ENCODE results near the gene PTPRE. TPM values are rescaled to one million over a fixed set of nuclear protein-coding genes. Genes with fewer than 3 reads are reported as not detected.

Gene PTPRE
- total and polyA plus RNA-seq, 2 of the 4 experiments (the other 2 are of a cell fraction): 0.34 to 0.54 TPM

- 73% methylated on average over 6 of the region's 16 CpGs; no CpG with 5 or more reads in 1 of the 2 experiments for WGBS, 2 experiments (ENCODE audit: extremely low coverage in 2 of 2, insufficient read length in 1 of 2)
- ATAC-seq (ENCODE audit: low read depth) (no peak), DNase-seq (no peak)
- no peak overlapping the region for H2BK20ac ChIP-seq (ENCODE audit: low read depth, low read length)
- H3K18ac ChIP-seq (ENCODE audit: low read depth, low read length): no peak overlapping the region
- no peak overlapping the region for H3K4me3 ChIP-seq (ENCODE audit: insufficient read depth, low read depth, low read length)
- ChIA-PET CTCF (interaction anchor here (0.6 to 1.2 kb wide), 2 partner anchors 19 to 40 kb away, joined by 3 to 4 read pairs; no protein-coding TSS in a partner anchor), POLR2A (ENCODE audit: unreplicated experiment) (no interaction called here)
- no TSS peak for BruUV-seq (replicated peaks)
- H4K91ac ChIP-seq (ENCODE audit: insufficient read depth, low read depth, low read length): no peak overlapping the region
- no peak overlapping the region for H2AK5ac ChIP-seq (ENCODE audit: low read depth, low read length)
- H3K4ac ChIP-seq (ENCODE audit: low read depth, low read length): no peak overlapping the region
- no peaks in the 10 kb centered on the region for H3K27me3 ChIP-seq (ENCODE audit: control insufficient read depth, insufficient read depth, low read length)
- intact Hi-C loops (cut with micrococcal nuclease): no loop called here
- no peak overlapping the region for H3K9ac ChIP-seq (ENCODE audit: low read depth, low read length)
- no peaks in the 10 kb centered on the region for H3K36me3 ChIP-seq (ENCODE audit: control insufficient read depth, insufficient read depth, low read length)
- H2AK9ac ChIP-seq (replicated peaks; ENCODE audit: low read depth, low read length, poor library complexity): no peak overlapping the region
- no peaks in the 10 kb centered on the region for H3K4me1 ChIP-seq (ENCODE audit: control insufficient read depth, insufficient read depth, low read length)
- in situ Hi-C loops (cut with MboI; ENCODE audit: low sequenced_read_pairs): no loop called here
- H3K9me1 ChIP-seq (ENCODE audit: insufficient read depth, low read length): no peaks in the 10 kb centered on the region
- dilution Hi-C loops (cut with HindIII; ENCODE audit: low sequenced_read_pairs, unreplicated experiment): no loop called here
- no peak overlapping the region for H4K5ac ChIP-seq (ENCODE audit: low read depth, low read length)
- H3K9me3 ChIP-seq (ENCODE audit: control insufficient read depth, insufficient read depth, low read length): no peaks in the 10 kb centered on the region
- H2AFZ ChIP-seq (replicated peaks; ENCODE audit: low read length, poor library complexity): no peak overlapping the region
- no peak overlapping the region for H3K27ac ChIP-seq (ENCODE audit: insufficient read depth, low read length)
- H3K56ac ChIP-seq (ENCODE audit: extremely low read depth, insufficient read depth, low read length): no peak overlapping the region
- no peak overlapping the region for H3K14ac ChIP-seq (replicated peaks; ENCODE audit: low read depth, low read length)
- H3K23ac ChIP-seq (ENCODE audit: low read depth, low read length): no peak overlapping the region
- H3K4me2 ChIP-seq (ENCODE audit: low read depth, low read length): no peak overlapping the region
- H4K20me1 ChIP-seq (ENCODE audit: insufficient read depth, low read length): no peaks in the 10 kb centered on the region
- no peak overlapping the region for H2BK120ac ChIP-seq (ENCODE audit: low read depth, low read length)
- TF ChIP-seq CTCF (conservative IDR thresholded peaks at IDR 0.05; ENCODE audit: low read depth, low read length) (no peak), MAZ (IDR thresholded peaks at IDR 0.05; ENCODE audit: borderline replicate concordance, low read depth, low read length) (no peak), SMC3 (IDR thresholded peaks at IDR 0.05; ENCODE audit: low read depth, low read length) (no peak), MXI1 (IDR thresholded peaks at IDR 0.05; ENCODE audit: borderline replicate concordance, low read depth, low read length) (no peak), POLR2A (IDR thresholded peaks at IDR 0.05; ENCODE audit: low read depth, low read length) (no peak), FOS (IDR thresholded peaks at IDR 0.05; ENCODE audit: low read depth, low read length) (no peak), ELK1 (IDR thresholded peaks at IDR 0.05; ENCODE audit: borderline replicate concordance, low read depth, low read length) (no peak), RFX5 (IDR thresholded peaks at IDR 0.05; ENCODE audit: low read depth, low read length) (no peak), NFE2L2 (IDR thresholded peaks at IDR 0.05; ENCODE audit: low read depth, low read length) (no peak), CHD1 (IDR thresholded peaks at IDR 0.05; ENCODE audit: low read depth, low read length) (no peak), BHLHE40 (IDR thresholded peaks at IDR 0.05; ENCODE audit: low read depth, low read length) (no peak), MAFK (IDR thresholded peaks at IDR 0.05; ENCODE audit: low read depth, low read length) (no peak)
- no peak overlapping the region for H2BK15ac ChIP-seq (ENCODE audit: low read depth, low read length)
- H2BK5ac ChIP-seq (ENCODE audit: low read depth, low read length, poor library complexity, severe bottlenecking): no peak overlapping the region
- H3K79me1 ChIP-seq (ENCODE audit: low read depth in 1 of 2, low read length in 2 of 2): no peaks in the 10 kb centered on the region
- no peak overlapping the region for H4K8ac ChIP-seq (ENCODE audit: low read depth in 2 of 2, low read length in 2 of 2)
These were observed 147.5 kb downstream of the PTPRE start for GRCh38 chr10:128054163-128054970.
